ENCODE measurements around the gene SNX20. TPM values are rescaled to one million over a fixed set of nuclear protein-coding genes. Genes with fewer than 3 reads are reported as not detected.

SNX20 gene
- polyA plus RNA-seq, 4 donors = 0.60 to 0.82 (median 0.68) TPM

DNA sequence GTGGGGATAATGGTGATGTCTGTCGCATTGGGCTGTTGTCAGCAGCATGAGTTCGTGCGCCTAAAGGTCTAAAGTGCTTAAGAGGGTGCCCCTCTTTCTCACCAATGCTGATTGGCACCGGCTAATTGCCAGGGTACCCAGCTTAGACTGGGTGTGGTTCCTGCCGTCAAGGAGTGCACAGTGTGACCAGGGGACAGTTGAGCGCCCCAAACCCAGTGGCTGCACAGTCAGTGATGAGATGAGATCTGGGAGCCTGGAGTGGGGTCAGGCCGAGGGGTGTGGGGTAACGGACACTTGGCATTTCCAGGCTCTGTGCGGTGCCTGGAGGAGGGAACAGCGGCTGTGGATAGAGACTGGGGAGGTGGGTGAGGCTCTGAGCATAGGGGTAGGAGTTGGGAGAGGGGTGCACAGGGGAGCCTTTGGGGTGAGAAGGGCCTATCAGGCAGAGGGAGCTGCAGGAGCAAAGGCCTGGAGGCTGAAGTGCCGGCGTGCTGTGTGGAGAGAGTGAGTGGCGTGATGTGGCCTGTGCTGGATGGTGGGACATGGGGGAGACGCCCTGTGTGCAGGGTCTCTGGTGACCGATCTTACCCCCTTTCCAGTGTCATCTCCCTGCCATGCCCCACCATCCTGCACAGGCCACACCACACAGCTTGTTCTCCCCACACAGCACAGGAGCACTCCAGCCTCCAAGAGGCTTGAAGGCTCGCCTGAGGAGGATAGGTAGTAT is 58.3 kb downstream of the SNX20 start:
- DNase-seq (ENCODE audit: low read depth in 4 of 4, low spot score in 2 of 4) = no peak

GRCh38 chr16:50622029-50622428 is 59.1 kb downstream of the SNX20 start:
- DNase-seq (ENCODE audit: low read depth in 4 of 4, low spot score in 2 of 4) = no peak

Other genes starting within 250 kb of the SNX20 start
- gene NKD1, start 132.9 kb downstream of the SNX20 start, polyA plus RNA-seq (ENCODE audit: insufficient read length in 4 of 4) = 10 to 100 TPM; 10.4 to 14.6 (median 13.2) TPM
- gene NOD2, start 12.3 kb upstream of the SNX20 start, polyA plus RNA-seq (ENCODE audit: insufficient read length in 4 of 4) = under 1 TPM; 0.28 to 0.46 (median 0.36) TPM
- 10 to 100 TPM; 21.8 to 25.7 (median 22.8) TPM for gene CYLD, start 60.8 kb upstream of the SNX20 start, polyA plus RNA-seq (ENCODE audit: insufficient read length in 4 of 4)